HepG2 (cell line): ENCODE data around the gene SLC20A1. TPM values are rescaled to one million over a fixed set of nuclear protein-coding genes. Genes with fewer than 3 reads are reported as not detected.

Source experiments
- AHDC1 ChIP-seq: sonication (generic); formaldehyde crosslinking; IDR thresholded peaks from 2 replicates; pipeline ENCODE4 v1.5.1; 2020; ENCODE audit warnings: mild to moderate bottlenecking, missing genetic modification reagents, borderline replicate concordance
- ATAD3A ChIP-seq: sonication (generic); formaldehyde crosslinking; IDR thresholded peaks from 2 replicates; pipeline ENCODE4 v1.4.0; 2020; ENCODE audit warnings: missing genetic modification reagents
- CBX2 ChIP-seq, 2 experiments: fragments of 200-600 bp in 1 of 2; sonication (generic); formaldehyde crosslinking in 1 of 2; IDR thresholded peaks; 2 replicates each; pipeline versions ENCODE4 v1.7.0 to v1.8.1; 2018 to 2022; ENCODE audit warnings: low read depth in 2 of 2, low read length in 1 of 2, mild to moderate bottlenecking in 1 of 2, missing genetic modification reagents in 1 of 2
- DMAP1 ChIP-seq: IDR thresholded peaks from 2 replicates; pipeline ENCODE4 v1.6.1; 2016
- EZH2 ChIP-seq: conservative IDR thresholded peaks from 2 replicates; pipeline ENCODE4 v1.6.1; 2012; ENCODE audit warnings: mild to moderate bottlenecking, low read depth, low read length, moderate library complexity
- IRX3 ChIP-seq: sonication (generic); formaldehyde crosslinking; IDR thresholded peaks from 2 replicates; pipeline ENCODE4 v1.8.1; 2023; ENCODE audit warnings: mild to moderate bottlenecking, low read depth, missing genetic modification reagents, borderline replicate concordance
- MED1 ChIP-seq: sonication (generic); formaldehyde crosslinking; IDR thresholded peaks from 2 replicates; pipeline ENCODE4 v1.4.0; 2020; ENCODE audit warnings: missing genetic modification reagents
- NFE2L1 ChIP-seq: sonication (generic); formaldehyde crosslinking; IDR thresholded peaks from 2 replicates; pipeline ENCODE4 v1.4.0; 2020; ENCODE audit warnings: missing genetic modification reagents, mild to moderate bottlenecking, borderline replicate concordance
- NFIB ChIP-seq: sonication (generic); formaldehyde crosslinking; IDR thresholded peaks from 2 replicates; pipeline ENCODE4 v1.9.0; 2021; ENCODE audit warnings: missing genetic modification reagents, mild to moderate bottlenecking, borderline replicate concordance
- NFKBIZ ChIP-seq: IDR thresholded peaks from 2 replicates; pipeline ENCODE4 v1.6.1; 2018; ENCODE audit warnings: missing genetic modification reagents, missing compliant biosample characterization
- RAD51 ChIP-seq: fragments of 450-650 bp; IDR thresholded peaks from 2 replicates; pipeline ENCODE4 v1.6.1; 2016; ENCODE audit warnings: borderline replicate concordance
- REXO4 ChIP-seq: sonication (generic); formaldehyde crosslinking; IDR thresholded peaks from 2 replicates; pipeline ENCODE4 v1.8.0; 2022; ENCODE audit warnings: missing genetic modification reagents, mild to moderate bottlenecking, borderline replicate concordance
- SP5 ChIP-seq: IDR thresholded peaks from 2 replicates; pipeline ENCODE4 v1.6.1; 2016; ENCODE audit warnings: low read depth, borderline replicate concordance
- TAF15 ChIP-seq: fragments of 200-400 bp; formaldehyde crosslinking; IDR thresholded peaks from one replicate; pipeline ENCODE4 v1.6.1; 2018; ENCODE audit warnings: mild to moderate bottlenecking, low read depth, low read length; ENCODE audit not compliant: poor library complexity, severe bottlenecking
- TCF12 ChIP-seq, 2 experiments: fragments of 450-650 bp in 1 of 2; sonication (generic) in 1 of 2; formaldehyde crosslinking in 1 of 2; IDR thresholded peaks; 2 replicates each; pipeline versions ENCODE4 v1.6.1 to v1.8.0; 2017 to 2022; ENCODE audit warnings: antibody characterized with exemption in 1 of 2, mild to moderate bottlenecking in 1 of 2, missing genetic modification reagents in 1 of 2, moderate library complexity in 1 of 2
- ZNF383 ChIP-seq: sonication (generic); formaldehyde crosslinking; IDR thresholded peaks from 2 replicates; pipeline ENCODE4 v1.4.0; 2020; ENCODE audit warnings: missing genetic modification reagents, mild to moderate bottlenecking, borderline replicate concordance
- ZNF780A ChIP-seq: sonication (generic); formaldehyde crosslinking; IDR thresholded peaks from 2 replicates; pipeline ENCODE4 v1.8.0; 2022; ENCODE audit warnings: mild to moderate bottlenecking, missing genetic modification reagents, moderate library complexity
- ZNF841 ChIP-seq: sonication (generic); formaldehyde crosslinking; IDR thresholded peaks from 2 replicates; pipeline ENCODE4 v1.8.1; 2023; ENCODE audit warnings: missing genetic modification reagents, borderline replicate concordance
- polyA plus RNA-seq, 8 experiments: library from polyadenylated mRNA; depleted of rRNA in 3 of 8; stranded (reverse) in 7 of 8; unstranded in 1 of 8; fragments of >200 nt; fragmentation: Illumina TruSeq in 4 of 8; extraction: Trizol in 4 of 8; gene quantifications; 2 replicates each; pipeline versions ENCODE4 v1.2.1 to v1.2.3, GENCODE V29; 2011 to 2016; ENCODE audit warnings: low read depth in 4 of 8, missing spikeins in 1 of 8, mixed read lengths in 1 of 8; ENCODE audit not compliant: insufficient read depth in 1 of 8
- total RNA-seq, 5 experiments: library from RNA; depleted of rRNA; stranded (reverse); fragments of >200 nt; fragmentation: Illumina TruSeq; extraction: Trizol; gene quantifications; 2 replicates each; pipeline ENCODE4 v1.2.3, GENCODE V29; 2016; ENCODE audit warnings: low read depth in 1 of 5
- TF ChIP-seq, protein P1 (sequence below): IDR thresholded peaks from 2 replicates; pipeline ENCODE4 v1.6.1; 2016; ENCODE audit warnings: control low read depth
- TF ChIP-seq, protein P2 (sequence below): sonication (generic); formaldehyde crosslinking; IDR thresholded peaks from 2 replicates; pipeline ENCODE4 v1.4.0; 2020; ENCODE audit warnings: low read depth, mild to moderate bottlenecking, missing genetic modification reagents

SLC20A1 gene
- total and polyA plus RNA-seq, 2 of the 13 experiments (the other 11 are each of a cell fraction or from before 2014, with no cell fraction given), result 54.0 to 85.9 TPM

DNA sequence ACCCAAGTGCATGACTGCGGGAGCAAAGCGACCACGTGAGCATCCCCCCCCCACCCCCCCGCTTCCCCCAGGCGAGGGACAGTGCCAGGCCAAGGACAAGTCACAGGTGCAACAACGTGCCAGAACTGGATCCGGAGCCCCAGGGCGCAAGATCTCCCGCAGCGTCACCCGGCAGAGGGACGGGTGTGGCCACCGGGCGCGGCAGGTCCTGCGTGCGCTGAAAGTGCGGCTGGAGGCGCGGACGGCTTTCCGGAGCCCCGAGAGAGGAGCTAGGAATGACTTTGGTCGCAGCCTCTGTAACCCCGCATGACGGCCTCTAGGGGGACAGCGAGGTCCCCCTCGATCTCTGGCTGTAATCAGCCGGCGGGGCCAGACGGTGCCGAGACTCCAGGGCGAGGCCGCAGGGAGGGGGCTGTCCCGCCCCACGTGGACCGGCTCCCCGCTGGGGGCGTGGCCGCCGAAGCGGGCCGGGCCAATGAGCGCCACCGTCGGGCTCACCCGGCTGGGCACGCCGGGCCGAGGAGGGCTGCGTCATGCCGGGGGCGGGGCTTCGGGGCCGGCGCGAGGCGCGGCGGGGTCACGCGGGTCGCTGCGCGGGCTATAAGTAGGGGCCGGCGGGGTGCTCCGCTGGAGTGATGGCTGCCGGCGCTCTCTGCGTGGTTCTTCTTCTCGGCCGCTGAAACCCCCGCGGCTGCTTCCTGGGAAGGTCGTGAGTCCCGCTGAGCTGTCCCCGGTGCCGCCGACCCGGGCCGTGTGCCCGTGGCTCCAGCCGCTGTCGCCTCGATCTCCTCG is at the start of gene SLC20A1 (continued):
- TF ChIP-seq, protein P1, sequence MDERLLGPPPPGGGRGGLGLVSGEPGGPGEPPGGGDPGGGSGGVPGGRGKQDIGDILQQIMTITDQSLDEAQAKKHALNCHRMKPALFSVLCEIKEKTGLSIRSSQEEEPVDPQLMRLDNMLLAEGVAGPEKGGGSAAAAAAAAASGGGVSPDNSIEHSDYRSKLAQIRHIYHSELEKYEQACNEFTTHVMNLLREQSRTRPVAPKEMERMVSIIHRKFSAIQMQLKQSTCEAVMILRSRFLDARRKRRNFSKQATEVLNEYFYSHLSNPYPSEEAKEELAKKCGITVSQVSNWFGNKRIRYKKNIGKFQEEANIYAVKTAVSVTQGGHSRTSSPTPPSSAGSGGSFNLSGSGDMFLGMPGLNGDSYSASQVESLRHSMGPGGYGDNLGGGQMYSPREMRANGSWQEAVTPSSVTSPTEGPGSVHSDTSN (CRISPR knock-in tag), result 0 out of 2 replicates have a peak, but pooled peaks have one; percentile 12
- TF ChIP-seq TAF15 (no peak), NFKBIZ (CRISPR knock-in tag) (no peak; the same call in 1 of the 2 replicates), SP5 (peak; percentile 56; the same call in 1 of the 2 replicates), CBX2 (IDR thresholded peaks at IDR 0.05; ENCODE audit: low read depth, low read length) (no peak), CBX2 (CRISPR knock-in tag; IDR thresholded peaks at IDR 0.05; ENCODE audit: low read depth) (no peak), TCF12 (IDR thresholded peaks at IDR 0.05) (no peak), TCF12 (CRISPR knock-in tag; IDR thresholded peaks at IDR 0.05) (peak; percentile 25; the same call in 1 of the 2 replicates), ZNF383 (CRISPR knock-in tag) (0 out of 2 replicates have a peak, but pooled peaks have one; percentile 54), AHDC1 (no peak), ZNF841 (CRISPR knock-in tag) (no peak), ATAD3A (peak; percentile 72; the same call in 1 of the 2 replicates), IRX3 (no peak), NFIB (CRISPR knock-in tag) (no peak), RAD51 (no peak), DMAP1 (peak; percentile 82), REXO4 (no peak), NFE2L1 (CRISPR knock-in tag) (no peak), MED1 (CRISPR knock-in tag) (peak; percentile 80), ZNF780A (CRISPR knock-in tag) (no peak), EZH2 (no peak)
- TF ChIP-seq, protein P2, sequence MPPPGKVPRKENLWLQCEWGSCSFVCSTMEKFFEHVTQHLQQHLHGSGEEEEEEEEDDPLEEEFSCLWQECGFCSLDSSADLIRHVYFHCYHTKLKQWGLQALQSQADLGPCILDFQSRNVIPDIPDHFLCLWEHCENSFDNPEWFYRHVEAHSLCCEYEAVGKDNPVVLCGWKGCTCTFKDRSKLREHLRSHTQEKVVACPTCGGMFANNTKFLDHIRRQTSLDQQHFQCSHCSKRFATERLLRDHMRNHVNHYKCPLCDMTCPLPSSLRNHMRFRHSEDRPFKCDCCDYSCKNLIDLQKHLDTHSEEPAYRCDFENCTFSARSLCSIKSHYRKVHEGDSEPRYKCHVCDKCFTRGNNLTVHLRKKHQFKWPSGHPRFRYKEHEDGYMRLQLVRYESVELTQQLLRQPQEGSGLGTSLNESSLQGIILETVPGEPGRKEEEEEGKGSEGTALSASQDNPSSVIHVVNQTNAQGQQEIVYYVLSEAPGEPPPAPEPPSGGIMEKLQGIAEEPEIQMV (CRISPR knock-in tag), result no peak
